ENCODE data around the gene CCDC74A.

DNA sequence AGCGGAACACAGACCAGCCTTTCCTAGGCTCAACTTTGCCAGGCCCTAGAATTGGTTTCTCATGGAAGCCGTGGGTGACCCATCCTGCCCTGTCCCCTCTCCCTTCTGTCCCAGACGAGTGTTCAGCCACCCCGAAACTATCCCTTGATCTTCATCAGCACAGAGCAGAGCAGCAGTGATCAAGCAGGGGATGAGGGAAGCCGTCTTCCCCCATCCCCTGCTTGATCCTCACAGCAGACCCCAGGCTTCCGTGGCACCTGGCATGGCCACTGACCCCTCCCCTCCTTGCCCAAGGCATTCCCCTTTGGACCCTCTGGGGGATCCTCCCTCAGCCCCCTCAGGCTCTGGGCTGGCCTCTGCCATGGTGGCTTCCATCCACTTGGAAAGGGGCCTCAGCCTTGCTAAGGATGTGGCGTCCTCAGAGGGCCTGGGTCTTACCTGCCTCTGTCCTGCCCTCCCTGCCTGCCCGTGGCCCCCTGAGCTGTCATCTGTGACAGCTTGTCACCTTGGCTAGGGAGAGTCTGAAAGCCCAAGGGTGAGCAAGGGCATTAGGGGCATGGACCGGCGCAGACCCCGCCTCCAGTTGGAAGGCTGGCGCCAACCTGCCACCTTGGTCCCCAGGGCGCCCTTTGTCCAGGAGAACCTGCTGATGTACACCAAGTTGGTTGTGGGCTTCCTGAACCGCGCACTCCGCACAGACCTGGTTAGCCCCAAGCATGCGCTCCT is 10.4 kb upstream of the CCDC74A start:
- TF ChIP-seq FOXK2 (IDR thresholded peaks at IDR 0.05) (no peak), FOXA1 (IDR thresholded peaks at IDR 0.05) (no peak), BHLHE40 (IDR thresholded peaks at IDR 0.05; ENCODE audit: borderline replicate concordance) (no peak), HDGF (IDR thresholded peaks at IDR 0.05; ENCODE audit: borderline replicate concordance) (no peak), SUZ12 (IDR thresholded peaks at IDR 0.05) (no peak), FOXM1 (IDR thresholded peaks at IDR 0.05; ENCODE audit: borderline replicate concordance) (no peak), SP1 (IDR thresholded peaks at IDR 0.05) (no peak), L3MBTL2 (conservative IDR thresholded peaks at IDR 0.05) (no peak), TARDBP (IDR thresholded peaks at IDR 0.05) (no peak), ARNT (IDR thresholded peaks at IDR 0.05) (no peak), ZNF384 (IDR thresholded peaks at IDR 0.05) (no peak)
